A673 (cell line): ENCODE results near the gene PNLIPRP2. TPM values are rescaled to one million over a fixed set of nuclear protein-coding genes. Genes with fewer than 3 reads are reported as not detected.

Experiments
- BruUV-seq: library from RNA; stranded (reverse); fragments of 400-500 nt; replicated peaks from 2 replicates; lab custom pipeline; 2021; lab: Mats Ljungman, UMichigan
- CTCF ChIA-PET: fragments of 300-600 bp; sonication (Branson Sonifier 250); formaldehyde crosslinking; loops from one replicate; lab custom pipeline; 2022; ENCODE audit warnings: antibody characterized with exemption; lab: Charles Lee
- POLR2A ChIA-PET: fragments of 300-600 bp; sonication (Branson Sonifier 250); formaldehyde crosslinking; loops from one replicate; lab custom pipeline; 2022; ENCODE audit warnings: antibody characterized with exemption; ENCODE audit not compliant: low non-redundant PET; lab: Charles Lee
- DNase-seq: peaks from one replicate; pipeline ENCODE4 v3.0.0-alpha.2; 2015; ENCODE audit warnings: low spot score
- H3K27ac ChIP-seq: fragments of 200-600 bp; sonication (generic); 2 replicates; pipeline ENCODE4 v1.5.1; 2016; ENCODE audit warnings: mixed run types, low read depth, mild to moderate bottlenecking, mixed read lengths, antibody characterized with exemption, low read length; ENCODE audit not compliant: poor library complexity, severe bottlenecking
- H3K27me3 ChIP-seq: fragments of 200-600 bp; sonication (generic); replicated peaks from 2 replicates; pipeline ENCODE4 v1.6.1; 2017; ENCODE audit warnings: mixed run types, low read depth, mild to moderate bottlenecking, mixed read lengths, antibody characterized with exemption, low read length; ENCODE audit not compliant: insufficient read depth, poor library complexity
- H3K36me3 ChIP-seq: fragments of 200-600 bp; sonication (generic); 2 replicates; pipeline ENCODE4 v1.6.1; 2016; ENCODE audit warnings: mixed run types, mild to moderate bottlenecking, mixed read lengths, antibody characterized with exemption, low read length; ENCODE audit not compliant: insufficient read depth, poor library complexity, severe bottlenecking
- H3K4me1 ChIP-seq: fragments of 200-600 bp; sonication (generic); 2 replicates; pipeline ENCODE4 v1.6.1; 2017; ENCODE audit warnings: mixed run types, mild to moderate bottlenecking, mixed read lengths, antibody characterized with exemption, low read length; ENCODE audit not compliant: insufficient read depth, poor library complexity, severe bottlenecking
- H3K4me3 ChIP-seq: fragments of 200-600 bp; sonication (generic); 2 replicates; pipeline ENCODE4 v1.5.1; 2016; ENCODE audit warnings: low read depth, mixed run types, mild to moderate bottlenecking, mixed read lengths, low read length; ENCODE audit not compliant: poor library complexity, severe bottlenecking
- H3K9me3 ChIP-seq: fragments of 200-600 bp; sonication (generic); 2 replicates; pipeline ENCODE4 v1.6.1; 2016; ENCODE audit warnings: mixed run types, low read depth, mild to moderate bottlenecking, mixed read lengths, antibody characterized with exemption, low read length; ENCODE audit not compliant: poor library complexity, severe bottlenecking
- EZH2 ChIP-seq: fragments of 200-600 bp; sonication (generic); IDR thresholded peaks from 2 replicates; pipeline ENCODE4 v1.6.1; 2017; ENCODE audit warnings: borderline replicate concordance, low read depth, mild to moderate bottlenecking, mixed read lengths, antibody characterized with exemption, low read length; ENCODE audit not compliant: poor library complexity, severe bottlenecking
- intact Hi-C: fragments of 100-400 bp; cut with micrococcal nuclease; formaldehyde crosslinking; loops from one replicate; pipeline ENCODE4 v1.10.0; 2022; ENCODE audit not compliant: unreplicated experiment
- total RNA-seq: library from RNA; stranded (reverse); gene quantifications from 2 replicates; pipeline ENCODE4 v1.2.3, GENCODE V29; 2021
- TF ChIP-seq, protein P1 (sequence below): fragments of 300-800, 200-600 bp; sonication (generic); conservative IDR thresholded peaks from 2 replicates; pipeline ENCODE4 v1.5.1; 2017; ENCODE audit warnings: low read depth, mild to moderate bottlenecking, antibody characterized with exemption, low read length, moderate library complexity, mixed read lengths

The PNLIPRP2 gene
- total RNA-seq, 1 experiment from 2014 or later, result not detected

- POLR2A ChIA-PET, result no interaction called here
- no peaks in the 10 kb centered on the region for H3K4me1 ChIP-seq
- no peaks in the 10 kb centered on the region for H3K9me3 ChIP-seq
- BruUV-seq, result no TSS peak
- intact Hi-C loops, result no loop called here
- CTCF ChIA-PET, result interaction anchor here (0.6 kb wide), 1 partner anchor 574 kb away, joined by 3 read pairs; no protein-coding TSS in a partner anchor
- no peaks in the 10 kb centered on the region for H3K36me3 ChIP-seq
- no peak overlapping the region for H3K27ac ChIP-seq
- peaks cover 9% of the 10 kb centered on the region for H3K27me3 ChIP-seq
- no peak for DNase-seq
- no peak overlapping the region for H3K4me3 ChIP-seq
- TF ChIP-seq EZH2, result no peak
- TF ChIP-seq, protein P1, sequence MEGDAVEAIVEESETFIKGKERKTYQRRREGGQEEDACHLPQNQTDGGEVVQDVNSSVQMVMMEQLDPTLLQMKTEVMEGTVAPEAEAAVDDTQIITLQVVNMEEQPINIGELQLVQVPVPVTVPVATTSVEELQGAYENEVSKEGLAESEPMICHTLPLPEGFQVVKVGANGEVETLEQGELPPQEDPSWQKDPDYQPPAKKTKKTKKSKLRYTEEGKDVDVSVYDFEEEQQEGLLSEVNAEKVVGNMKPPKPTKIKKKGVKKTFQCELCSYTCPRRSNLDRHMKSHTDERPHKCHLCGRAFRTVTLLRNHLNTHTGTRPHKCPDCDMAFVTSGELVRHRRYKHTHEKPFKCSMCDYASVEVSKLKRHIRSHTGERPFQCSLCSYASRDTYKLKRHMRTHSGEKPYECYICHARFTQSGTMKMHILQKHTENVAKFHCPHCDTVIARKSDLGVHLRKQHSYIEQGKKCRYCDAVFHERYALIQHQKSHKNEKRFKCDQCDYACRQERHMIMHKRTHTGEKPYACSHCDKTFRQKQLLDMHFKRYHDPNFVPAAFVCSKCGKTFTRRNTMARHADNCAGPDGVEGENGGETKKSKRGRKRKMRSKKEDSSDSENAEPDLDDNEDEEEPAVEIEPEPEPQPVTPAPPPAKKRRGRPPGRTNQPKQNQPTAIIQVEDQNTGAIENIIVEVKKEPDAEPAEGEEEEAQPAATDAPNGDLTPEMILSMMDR, result no peak
These were observed 54.2 kb downstream of the PNLIPRP2 start for GRCh38 chr10:116674901-116675423.

- Histone ChIP-seq H3K9me3 (no peaks in the 10 kb centered on the region), H3K27me3 (peaks cover 9% of the 10 kb centered on the region), H3K27ac (no peak overlapping the region), H3K4me3 (no peak overlapping the region), H3K36me3 (no peaks in the 10 kb centered on the region), H3K4me1 (no peaks in the 10 kb centered on the region)
- intact Hi-C loops, result no loop called here
- POLR2A ChIA-PET, result no interaction called here
- DNase-seq, result no peak
- CTCF ChIA-PET, result no interaction called here
- BruUV-seq, result no TSS peak
- no peak for TF ChIP-seq EZH2
- TF ChIP-seq, protein P1, result no peak
These were observed 55.4 kb downstream of the PNLIPRP2 start for GRCh38 chr10:116676118-116676517.

DNA sequence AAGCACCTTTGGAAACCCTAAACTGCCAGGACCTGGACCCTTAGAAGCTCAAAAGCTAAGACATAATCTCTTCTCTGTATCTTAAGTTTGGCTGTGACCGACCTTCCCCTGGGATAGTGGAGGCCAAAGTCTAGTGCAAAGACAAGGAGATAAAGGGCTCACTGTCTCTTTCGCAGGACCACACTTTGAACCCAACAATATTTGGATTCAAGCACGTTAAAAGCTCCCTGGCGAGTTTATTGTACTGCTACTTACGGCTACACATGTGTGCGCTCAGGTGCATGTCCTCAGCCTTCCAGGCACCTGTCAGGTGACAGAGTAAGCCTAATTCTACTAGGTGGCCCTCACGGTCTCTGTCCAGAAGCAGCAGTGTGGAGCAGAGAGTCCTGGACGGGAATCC is 55.9 kb downstream of the PNLIPRP2 start:
- no peak for DNase-seq
- no peaks in the 10 kb centered on the region for H3K36me3 ChIP-seq
- TF ChIP-seq, protein P1, result no peak
- no peak for TF ChIP-seq EZH2
- intact Hi-C loops, result no loop called here
- H3K27me3 ChIP-seq, result peaks cover 9% of the 10 kb centered on the region
- H3K4me1 ChIP-seq, result no peaks in the 10 kb centered on the region
- CTCF ChIA-PET, result no interaction called here
- H3K9me3 ChIP-seq, result no peaks in the 10 kb centered on the region
- no TSS peak for BruUV-seq
- H3K4me3 ChIP-seq, result no peak overlapping the region
- POLR2A ChIA-PET, result interaction anchor here (0.6 kb wide), 1 partner anchor 48 kb away, joined by 3 read pairs; no protein-coding TSS in a partner anchor
- H3K27ac ChIP-seq, result no peak overlapping the region
